Chondrocyte (in vitro differentiated cells): ENCODE results near the gene MYO1D. TPM values are rescaled to one million over a fixed set of nuclear protein-coding genes. Genes with fewer than 3 reads are reported as not detected.
"Not testable (repeated sequence)": the region's sequence is repeated elsewhere in the genome, so short reads cannot be mapped to it uniquely, and the experiment has no call there.

Experiments used
- DNase-seq: peaks from one replicate; pipeline ENCODE4 v3.0.0; 2021; ENCODE audit warnings: mixed read lengths, low spot score
- H3K27ac Mint-ChIP-seq: one replicate; pipeline ENCODE4 v1.8.0; 2021; ENCODE audit warnings: mild to moderate bottlenecking, moderate library complexity, mixed read lengths; ENCODE audit not compliant: unreplicated experiment
- H3K27me3 Mint-ChIP-seq: 2 replicates; pipeline ENCODE4 v1.8.0; 2021; ENCODE audit warnings: low read depth, mixed read lengths
- H3K36me3 Mint-ChIP-seq: 2 replicates; pipeline ENCODE4 v1.8.0; 2021; ENCODE audit warnings: low read depth, mixed read lengths
- H3K4me1 Mint-ChIP-seq: 2 replicates; pipeline ENCODE4 v1.8.0; 2021; ENCODE audit warnings: low read depth, mild to moderate bottlenecking, mixed read lengths
- H3K4me3 Mint-ChIP-seq: one replicate; pipeline ENCODE4 v1.8.0; 2021; ENCODE audit warnings: mild to moderate bottlenecking, moderate library complexity, mixed read lengths; ENCODE audit not compliant: unreplicated experiment
- H3K9me3 Mint-ChIP-seq: 2 replicates; pipeline ENCODE4 v1.8.0; 2021; ENCODE audit warnings: low read depth, mixed read lengths
- total RNA-seq: library from RNA; stranded (reverse); gene quantifications from 3 replicates; pipeline ENCODE4 v1.2.1, GENCODE V29; 2021
- TF ChIP-seq, protein P1 (sequence below): fragments of 200-600 bp; sonication (generic); IDR thresholded peaks from 2 replicates; pipeline ENCODE4 v1.5.0; 2021; ENCODE audit warnings: antibody characterized with exemption, mild to moderate bottlenecking, moderate library complexity

MYO1D gene
- total RNA-seq, 1 donor from 2014 or later: 107 TPM

DNA sequence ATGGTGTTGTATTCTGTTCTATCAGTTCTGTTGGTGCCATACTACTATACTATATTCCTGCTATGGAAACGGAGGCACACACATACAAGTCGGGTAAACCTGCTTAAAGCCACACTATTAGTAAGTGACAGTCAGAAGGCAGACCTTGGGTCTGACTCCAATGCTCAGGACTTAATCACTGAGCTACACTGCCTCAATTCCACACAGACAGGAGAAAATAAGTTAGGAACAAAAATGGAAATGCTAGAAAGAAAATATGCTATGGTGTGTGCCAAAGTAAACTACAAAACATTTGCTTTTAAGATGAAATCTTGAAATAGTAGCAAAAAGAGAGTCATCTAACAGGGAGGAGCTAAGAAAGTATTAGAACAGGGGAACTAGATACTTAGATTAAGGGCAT, 48.1 kb downstream of the MYO1D start:
- Mint-ChIP-seq H3K27me3 (no peaks in the 10 kb centered on the region), H3K36me3 (no peaks in the 10 kb centered on the region), H3K27ac (peak overlapping the region; percentile 71), H3K4me1 (peaks cover 57% of the 10 kb centered on the region), H3K9me3 (no peaks in the 10 kb centered on the region), H3K4me3 (peak overlapping the region; percentile 0)
- TF ChIP-seq, protein P1, sequence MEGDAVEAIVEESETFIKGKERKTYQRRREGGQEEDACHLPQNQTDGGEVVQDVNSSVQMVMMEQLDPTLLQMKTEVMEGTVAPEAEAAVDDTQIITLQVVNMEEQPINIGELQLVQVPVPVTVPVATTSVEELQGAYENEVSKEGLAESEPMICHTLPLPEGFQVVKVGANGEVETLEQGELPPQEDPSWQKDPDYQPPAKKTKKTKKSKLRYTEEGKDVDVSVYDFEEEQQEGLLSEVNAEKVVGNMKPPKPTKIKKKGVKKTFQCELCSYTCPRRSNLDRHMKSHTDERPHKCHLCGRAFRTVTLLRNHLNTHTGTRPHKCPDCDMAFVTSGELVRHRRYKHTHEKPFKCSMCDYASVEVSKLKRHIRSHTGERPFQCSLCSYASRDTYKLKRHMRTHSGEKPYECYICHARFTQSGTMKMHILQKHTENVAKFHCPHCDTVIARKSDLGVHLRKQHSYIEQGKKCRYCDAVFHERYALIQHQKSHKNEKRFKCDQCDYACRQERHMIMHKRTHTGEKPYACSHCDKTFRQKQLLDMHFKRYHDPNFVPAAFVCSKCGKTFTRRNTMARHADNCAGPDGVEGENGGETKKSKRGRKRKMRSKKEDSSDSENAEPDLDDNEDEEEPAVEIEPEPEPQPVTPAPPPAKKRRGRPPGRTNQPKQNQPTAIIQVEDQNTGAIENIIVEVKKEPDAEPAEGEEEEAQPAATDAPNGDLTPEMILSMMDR: no peak
- DNase-seq: no peak

DNA sequence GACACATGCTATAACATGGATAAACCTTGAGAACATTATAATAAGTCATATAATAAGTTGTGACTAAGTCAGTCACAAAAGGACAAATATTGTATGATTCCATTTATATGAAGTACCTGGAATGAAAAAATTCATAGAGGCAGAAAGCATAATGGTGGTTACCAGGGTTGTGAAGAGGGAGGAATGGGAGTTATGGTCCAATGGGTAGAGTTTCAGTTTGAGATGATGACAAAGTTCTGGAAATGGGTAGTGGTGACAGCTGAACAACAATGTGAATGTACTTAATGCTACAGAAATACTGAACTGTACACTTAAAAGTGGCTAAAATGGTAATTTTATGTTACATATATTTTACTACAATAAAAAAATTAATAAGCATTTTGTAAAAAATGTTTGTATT, 49.7 kb downstream of the MYO1D start:
- no peaks in the 10 kb centered on the region for H3K27me3 Mint-ChIP-seq
- H3K4me3 Mint-ChIP-seq: no peak overlapping the region
- H3K27ac Mint-ChIP-seq: peak overlapping the region; percentile 92
- no peaks in the 10 kb centered on the region for H3K36me3 Mint-ChIP-seq
- H3K4me1 Mint-ChIP-seq: peaks cover 66% of the 10 kb centered on the region
- TF ChIP-seq, protein P1: no peak
- DNase-seq: no peak
- H3K9me3 Mint-ChIP-seq: no peaks in the 10 kb centered on the region

DNA sequence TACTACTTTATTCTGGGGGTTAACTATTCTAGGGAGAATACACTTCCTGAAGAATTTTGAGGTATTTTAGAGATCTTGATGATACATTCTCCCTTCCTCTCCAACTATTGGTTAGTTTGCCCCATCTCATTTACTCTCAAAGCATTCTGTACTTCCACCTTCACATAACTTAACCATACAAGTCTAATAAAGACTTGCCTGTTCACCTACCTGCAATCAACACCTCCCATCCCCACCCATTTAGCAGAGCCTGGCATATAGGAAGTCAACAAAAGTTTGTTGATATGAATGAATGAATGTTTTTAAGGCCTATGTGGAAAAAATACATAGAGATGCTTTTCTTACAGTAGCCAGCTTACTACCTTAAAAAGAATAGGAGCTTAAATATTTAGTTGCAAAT, 50.8 kb downstream of the MYO1D start:
- Mint-ChIP-seq H3K27me3 (no peaks in the 10 kb centered on the region), H3K4me1 (peaks cover 65% of the 10 kb centered on the region), H3K36me3 (no peaks in the 10 kb centered on the region), H3K9me3 (no peaks in the 10 kb centered on the region), H3K27ac (peak overlapping the region; percentile 37), H3K4me3 (no peak overlapping the region)
- DNase-seq: no peak
- TF ChIP-seq, protein P1: no peak

DNA sequence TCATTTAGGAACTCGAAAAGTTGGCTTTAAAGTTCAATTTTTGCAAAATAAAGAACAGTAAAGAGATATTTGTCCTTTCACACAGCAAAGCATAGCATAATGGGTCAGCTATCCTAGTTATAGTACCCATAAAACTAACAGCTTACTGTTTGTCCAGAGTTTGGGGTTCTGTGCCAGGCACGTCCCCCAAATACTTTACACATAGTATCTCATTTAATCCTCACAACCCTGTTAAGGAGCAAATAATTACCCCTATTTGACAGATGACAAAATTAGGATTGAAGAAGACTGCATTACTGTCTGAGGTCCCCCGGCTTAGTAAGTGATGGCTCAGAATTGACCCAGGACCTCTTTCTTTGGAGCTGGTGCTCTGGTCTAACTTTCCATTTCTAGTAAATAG, 52.6 kb downstream of the MYO1D start:
- TF ChIP-seq, protein P1: no peak
- Mint-ChIP-seq H3K36me3 (no peaks in the 10 kb centered on the region), H3K4me1 (peaks cover 60% of the 10 kb centered on the region), H3K27me3 (no peaks in the 10 kb centered on the region), H3K9me3 (no peaks in the 10 kb centered on the region), H3K27ac (no peak overlapping the region), H3K4me3 (no peak overlapping the region)
- DNase-seq: no peak

DNA sequence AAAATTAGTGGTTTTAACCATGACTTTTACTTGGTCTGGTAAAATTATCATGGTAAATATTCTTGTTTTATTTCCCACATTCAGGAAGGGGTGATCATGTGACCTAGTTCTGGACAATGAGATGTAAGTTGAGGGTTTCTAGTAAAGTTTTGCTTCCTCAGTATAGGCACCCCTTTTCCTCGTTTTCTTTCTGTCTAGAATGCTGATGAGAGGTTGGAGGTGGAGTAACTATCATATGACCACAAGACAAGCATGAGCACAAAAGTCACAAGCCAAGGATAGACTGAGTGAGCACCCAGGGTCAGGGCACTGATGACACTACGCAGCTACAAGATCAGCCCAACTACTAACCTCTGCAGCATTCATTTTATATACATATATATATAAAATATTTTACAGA, 53.9 kb downstream of the MYO1D start:
- Mint-ChIP-seq H3K27ac (peak overlapping the region; percentile 83), H3K27me3 (no peaks in the 10 kb centered on the region), H3K4me3 (peak overlapping the region; percentile 19), H3K9me3 (no peaks in the 10 kb centered on the region), H3K36me3 (no peaks in the 10 kb centered on the region), H3K4me1 (peaks cover 59% of the 10 kb centered on the region)
- no peak for DNase-seq
- TF ChIP-seq, protein P1: no peak

DNA sequence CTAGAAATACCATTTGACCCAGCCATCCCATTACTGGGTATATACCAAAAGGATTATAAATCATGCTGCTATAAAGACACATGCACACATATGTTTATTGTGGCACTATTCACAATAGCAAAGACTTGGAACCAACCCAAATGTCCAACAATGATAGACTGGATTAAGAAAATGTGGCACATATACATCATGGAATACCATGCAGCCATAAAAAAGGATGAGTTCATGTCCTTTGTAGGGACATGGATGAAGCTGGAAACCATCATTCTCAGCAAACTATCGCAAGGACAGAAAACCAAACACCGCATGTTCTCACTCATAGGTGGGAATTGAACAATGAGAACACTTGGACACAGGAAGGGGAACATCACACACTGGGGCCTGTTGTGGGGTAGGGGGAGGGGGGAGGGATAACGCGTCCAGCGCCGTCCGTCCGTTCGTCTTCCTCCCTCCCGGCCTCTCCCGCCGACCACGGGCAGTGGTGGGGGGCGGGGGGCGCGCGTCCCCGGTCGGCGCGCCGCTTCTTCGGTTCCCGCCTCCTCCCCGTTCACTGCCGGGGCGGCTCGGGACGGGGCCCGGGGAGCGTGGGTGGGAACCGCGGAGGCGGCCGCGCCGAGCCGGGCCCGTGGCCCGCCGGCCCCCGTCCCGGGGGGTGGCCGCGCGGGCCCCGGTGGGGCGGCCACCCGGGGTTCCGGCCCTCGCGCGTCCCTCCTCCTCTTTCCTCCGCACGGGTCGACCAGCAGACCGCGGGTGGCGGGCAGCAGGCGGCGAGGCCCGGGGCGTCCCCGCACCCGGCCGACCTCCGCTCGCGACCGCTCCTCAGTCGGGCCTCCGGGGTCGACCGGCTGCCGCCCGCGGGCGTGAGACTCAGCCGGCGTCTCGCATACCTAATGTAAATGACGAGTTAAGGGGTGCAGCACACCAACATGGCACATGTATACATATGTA, 54.7 kb downstream of the MYO1D start:
- DNase-seq, H3K9me3 Mint-ChIP-seq, H3K27ac Mint-ChIP-seq: not testable (repeated sequence)

More for the DNA sequence above, 54.7 kb downstream of the MYO1D start:
- Mint-ChIP-seq H3K4me3 (peak overlapping the region; percentile 31), H3K4me1 (peaks cover 52% of the 10 kb centered on the region)
- not testable (repeated sequence) for H3K27me3 Mint-ChIP-seq, H3K36me3 Mint-ChIP-seq
